Measurements from ENCODE around the gene SYCN.

SYCN gene

GRCh38 chr19:39190768-39191167 lies 13.3 kb downstream of the SYCN start:
- peaks cover 12% of the 10 kb centered on the region for H3K27me3 ChIP-seq (ENCODE audit: insufficient read depth, insufficient read length)

DNA sequence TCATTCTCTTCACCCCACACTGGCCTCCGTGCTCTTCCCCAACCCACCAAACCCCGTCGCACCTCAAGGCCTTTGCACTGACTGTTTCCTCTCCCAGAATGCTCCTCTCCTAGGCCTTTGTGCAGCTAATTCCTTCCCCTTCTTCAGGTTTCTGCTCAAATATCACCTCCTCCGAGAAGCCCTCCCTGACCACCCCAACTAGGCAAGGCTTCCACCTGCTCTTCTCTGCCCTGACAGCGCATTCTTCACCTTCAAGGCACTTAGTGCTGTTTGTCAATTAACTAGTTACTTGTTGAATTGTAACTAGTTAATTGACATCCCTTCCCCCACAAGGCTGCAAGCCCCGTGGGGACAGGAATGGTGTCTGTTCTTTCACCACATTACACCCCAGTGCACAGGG lies 15.1 kb downstream of the SYCN start:
- H3K4me3 ChIP-seq (ENCODE audit: insufficient read length, low read depth): no peak overlapping the region
- no peak for DNase-seq (ENCODE audit: low read depth, low spot score)
- H3K9ac ChIP-seq (ENCODE audit: insufficient read length, low read depth): no peak overlapping the region
- no peaks in the 10 kb centered on the region for H3K36me3 ChIP-seq (ENCODE audit: insufficient read depth, insufficient read length, low read length)
- H3K4me1 ChIP-seq (ENCODE audit: insufficient read depth, insufficient read length): no peaks in the 10 kb centered on the region
- H3K27me3 ChIP-seq (ENCODE audit: insufficient read depth, insufficient read length): no peaks in the 10 kb centered on the region
- TF ChIP-seq YY1 (IDR thresholded peaks at IDR 0.05; ENCODE audit: insufficient read depth, insufficient read length): no peak
- no peak for TF ChIP-seq SUZ12 (IDR thresholded peaks at IDR 0.05; ENCODE audit: extremely low read depth, insufficient read depth, insufficient read length)
- TF ChIP-seq ZNF274 (IDR thresholded peaks at IDR 0.05; ENCODE audit: low read depth, low read length): no peak
- H3K9me3 ChIP-seq (ENCODE audit: insufficient read depth, low read length): no peaks in the 10 kb centered on the region

More at GRCh38 chr19:39190768-39191167, 13.3 kb downstream of the SYCN start:
- Histone ChIP-seq H3K4me3 (ENCODE audit: insufficient read length, low read depth) (no peak overlapping the region), H3K36me3 (ENCODE audit: insufficient read depth, insufficient read length, low read length) (no peaks in the 10 kb centered on the region), H3K4me1 (ENCODE audit: insufficient read depth, insufficient read length) (no peaks in the 10 kb centered on the region), H3K9ac (ENCODE audit: insufficient read length, low read depth) (no peak overlapping the region), H3K9me3 (ENCODE audit: insufficient read depth, low read length) (no peaks in the 10 kb centered on the region)
- no peak for TF ChIP-seq YY1 (IDR thresholded peaks at IDR 0.05; ENCODE audit: insufficient read depth, insufficient read length)
- TF ChIP-seq SUZ12 (IDR thresholded peaks at IDR 0.05; ENCODE audit: extremely low read depth, insufficient read depth, insufficient read length): no peak
- TF ChIP-seq ZNF274 (IDR thresholded peaks at IDR 0.05; ENCODE audit: low read depth, low read length): no peak
- no peak for DNase-seq (ENCODE audit: low read depth, low spot score)

GRCh38 chr19:39187552-39187943 lies 16.5 kb downstream of the SYCN start:
- Histone ChIP-seq H3K36me3 (ENCODE audit: insufficient read depth, insufficient read length, low read length) (peaks cover 4% of the 10 kb centered on the region), H3K9ac (ENCODE audit: insufficient read length, low read depth) (no peak overlapping the region), H3K4me3 (ENCODE audit: insufficient read length, low read depth) (no peak overlapping the region), H3K4me1 (ENCODE audit: insufficient read depth, insufficient read length) (no peaks in the 10 kb centered on the region), H3K27me3 (ENCODE audit: insufficient read depth, insufficient read length) (no peaks in the 10 kb centered on the region), H3K9me3 (ENCODE audit: insufficient read depth, low read length) (no peaks in the 10 kb centered on the region)
- no peak for DNase-seq (ENCODE audit: low read depth, low spot score)
- TF ChIP-seq SUZ12 (IDR thresholded peaks at IDR 0.05; ENCODE audit: extremely low read depth, insufficient read depth, insufficient read length): no peak

- H3K4me3 ChIP-seq (ENCODE audit: insufficient read length, low read depth): no peak overlapping the region
- peaks cover 12% of the 10 kb centered on the region for H3K36me3 ChIP-seq (ENCODE audit: insufficient read depth, insufficient read length, low read length)
- H3K27me3 ChIP-seq (ENCODE audit: insufficient read depth, insufficient read length): no peaks in the 10 kb centered on the region
- no peaks in the 10 kb centered on the region for H3K4me1 ChIP-seq (ENCODE audit: insufficient read depth, insufficient read length)
- TF ChIP-seq ZNF274 (IDR thresholded peaks at IDR 0.05; ENCODE audit: low read depth, low read length) (no peak), YY1 (IDR thresholded peaks at IDR 0.05; ENCODE audit: insufficient read depth, insufficient read length) (no peak), SUZ12 (IDR thresholded peaks at IDR 0.05; ENCODE audit: extremely low read depth, insufficient read depth, insufficient read length) (no peak)
- no peak for DNase-seq (ENCODE audit: low read depth, low spot score)
- no peaks in the 10 kb centered on the region for H3K9me3 ChIP-seq (ENCODE audit: insufficient read depth, low read length)
- H3K9ac ChIP-seq (ENCODE audit: insufficient read length, low read depth): no peak overlapping the region
These were observed 17.7 kb downstream of the SYCN start for GRCh38 chr19:39186391-39186790.

GRCh38 chr19:39183104-39183503 lies 21.0 kb downstream of the SYCN start:
- Histone ChIP-seq H3K27me3 (ENCODE audit: insufficient read depth, insufficient read length) (no peaks in the 10 kb centered on the region), H3K36me3 (ENCODE audit: insufficient read depth, insufficient read length, low read length) (peaks cover 35% of the 10 kb centered on the region), H3K9ac (ENCODE audit: insufficient read length, low read depth) (no peak overlapping the region), H3K9me3 (ENCODE audit: insufficient read depth, low read length) (no peaks in the 10 kb centered on the region), H3K4me3 (ENCODE audit: insufficient read length, low read depth) (no peak overlapping the region), H3K4me1 (ENCODE audit: insufficient read depth, insufficient read length) (no peaks in the 10 kb centered on the region)
- no peak for DNase-seq (ENCODE audit: low read depth, low spot score)
- TF ChIP-seq ZNF274 (IDR thresholded peaks at IDR 0.05; ENCODE audit: low read depth, low read length) (no peak), SUZ12 (IDR thresholded peaks at IDR 0.05; ENCODE audit: extremely low read depth, insufficient read depth, insufficient read length) (no peak), YY1 (IDR thresholded peaks at IDR 0.05; ENCODE audit: insufficient read depth, insufficient read length) (no peak)

DNA sequence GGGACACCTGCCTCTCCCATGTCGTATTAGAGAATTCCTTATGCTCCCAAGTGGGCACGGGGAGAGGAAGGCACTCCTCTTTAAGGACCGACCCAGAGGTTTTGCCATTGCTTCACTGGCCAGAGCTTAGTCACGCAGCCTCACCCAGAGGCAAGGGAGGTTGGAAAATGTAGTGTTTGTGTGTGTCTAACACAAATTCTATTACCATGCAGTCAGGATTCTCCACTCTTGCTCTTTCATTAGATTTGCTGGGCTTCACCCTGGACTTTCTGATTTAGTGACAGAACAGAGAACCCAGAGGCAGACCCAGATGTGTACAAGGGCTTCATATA lies 21.9 kb downstream of the SYCN start:
- Histone ChIP-seq H3K4me3 (ENCODE audit: insufficient read length, low read depth) (no peak overlapping the region), H3K9ac (ENCODE audit: insufficient read length, low read depth) (no peak overlapping the region), H3K36me3 (ENCODE audit: insufficient read depth, insufficient read length, low read length) (peaks cover 43% of the 10 kb centered on the region), H3K4me1 (ENCODE audit: insufficient read depth, insufficient read length) (no peaks in the 10 kb centered on the region), H3K9me3 (ENCODE audit: insufficient read depth, low read length) (no peaks in the 10 kb centered on the region), H3K27me3 (ENCODE audit: insufficient read depth, insufficient read length) (no peaks in the 10 kb centered on the region)
- TF ChIP-seq SUZ12 (IDR thresholded peaks at IDR 0.05; ENCODE audit: extremely low read depth, insufficient read depth, insufficient read length) (no peak), YY1 (IDR thresholded peaks at IDR 0.05; ENCODE audit: insufficient read depth, insufficient read length) (no peak), ZNF274 (IDR thresholded peaks at IDR 0.05; ENCODE audit: low read depth, low read length) (no peak)
- DNase-seq (ENCODE audit: low read depth, low spot score): no peak

GRCh38 chr19:39181500-39182173 lies 22.4 kb downstream of the SYCN start:
- no peak overlapping the region for H3K4me3 ChIP-seq (ENCODE audit: insufficient read length, low read depth)
- H3K9ac ChIP-seq (ENCODE audit: insufficient read length, low read depth): no peak overlapping the region
- H3K36me3 ChIP-seq (ENCODE audit: insufficient read depth, insufficient read length, low read length): peaks cover 44% of the 10 kb centered on the region
- no peak for DNase-seq (ENCODE audit: low read depth, low spot score)
- H3K27me3 ChIP-seq (ENCODE audit: insufficient read depth, insufficient read length): no peaks in the 10 kb centered on the region
- no peaks in the 10 kb centered on the region for H3K4me1 ChIP-seq (ENCODE audit: insufficient read depth, insufficient read length)
- no peak for TF ChIP-seq SUZ12 (IDR thresholded peaks at IDR 0.05; ENCODE audit: extremely low read depth, insufficient read depth, insufficient read length)
- TF ChIP-seq YY1 (IDR thresholded peaks at IDR 0.05; ENCODE audit: insufficient read depth, insufficient read length): no peak
- no peak for TF ChIP-seq ZNF274 (IDR thresholded peaks at IDR 0.05; ENCODE audit: low read depth, low read length)
- no peaks in the 10 kb centered on the region for H3K9me3 ChIP-seq (ENCODE audit: insufficient read depth, low read length)
